HG03521 (cell line): ENCODE measurements around the gene SLC2A5.
"Not testable (repeated sequence)": the region's sequence is repeated elsewhere in the genome, so short reads cannot be mapped to it uniquely, and the experiment has no call there.

ENCODE experiments used
- ATAC-seq: cut with Tn5 transposase; IDR thresholded peaks from one replicate; pipeline ENCODE4 v1.9.1; 2021; ENCODE audit warnings: mild to moderate bottlenecking, moderate library complexity; ENCODE audit not compliant: unreplicated experiment

SLC2A5 gene, protein sequence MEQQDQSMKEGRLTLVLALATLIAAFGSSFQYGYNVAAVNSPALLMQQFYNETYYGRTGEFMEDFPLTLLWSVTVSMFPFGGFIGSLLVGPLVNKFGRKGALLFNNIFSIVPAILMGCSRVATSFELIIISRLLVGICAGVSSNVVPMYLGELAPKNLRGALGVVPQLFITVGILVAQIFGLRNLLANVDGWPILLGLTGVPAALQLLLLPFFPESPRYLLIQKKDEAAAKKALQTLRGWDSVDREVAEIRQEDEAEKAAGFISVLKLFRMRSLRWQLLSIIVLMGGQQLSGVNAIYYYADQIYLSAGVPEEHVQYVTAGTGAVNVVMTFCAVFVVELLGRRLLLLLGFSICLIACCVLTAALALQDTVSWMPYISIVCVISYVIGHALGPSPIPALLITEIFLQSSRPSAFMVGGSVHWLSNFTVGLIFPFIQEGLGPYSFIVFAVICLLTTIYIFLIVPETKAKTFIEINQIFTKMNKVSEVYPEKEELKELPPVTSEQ

DNA sequence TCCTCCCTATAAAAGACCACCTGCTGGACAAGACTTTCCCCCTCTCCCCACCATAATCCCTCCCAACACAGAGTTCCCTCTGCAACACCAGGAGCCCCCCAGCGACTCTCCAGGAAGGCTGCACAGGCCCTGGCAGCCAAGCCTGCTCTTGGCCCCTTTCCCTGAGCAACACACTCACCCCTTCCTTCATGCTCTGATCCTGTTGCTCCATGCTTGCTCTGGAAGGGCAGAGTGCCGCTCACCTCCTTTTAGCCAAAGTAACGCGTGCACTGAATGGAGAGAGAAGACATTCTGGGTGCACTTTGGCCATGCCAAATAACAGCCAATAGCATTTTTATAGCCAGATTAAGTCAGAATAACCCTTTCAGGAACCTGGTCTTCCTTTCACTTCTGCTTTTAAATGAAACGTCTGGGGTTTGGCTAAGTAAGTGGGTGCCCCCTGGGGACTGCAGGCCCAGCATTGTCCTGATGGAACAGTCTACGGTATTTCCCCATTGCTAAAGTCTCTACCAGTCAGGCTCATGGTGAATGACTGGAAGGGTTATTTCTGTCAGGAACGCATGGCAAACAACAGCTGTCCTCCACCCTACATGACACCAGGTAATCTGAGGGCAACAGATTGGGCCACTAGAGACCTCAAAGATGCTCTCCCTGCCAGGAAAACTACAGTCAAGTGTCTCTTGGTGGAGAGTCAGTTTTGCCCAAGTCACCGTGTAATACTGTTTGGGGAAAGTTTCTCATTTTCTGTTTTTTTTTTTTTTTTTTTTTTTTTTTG is at the start of gene SLC2A5:
Gene SLC2A5, minus strand, starts transcription at position 310 of the 775 bp plus-strand sequence. Its CDS starts 99 bp downstream, at position 211.
- peak; percentile 76 for ATAC-seq

DNA sequence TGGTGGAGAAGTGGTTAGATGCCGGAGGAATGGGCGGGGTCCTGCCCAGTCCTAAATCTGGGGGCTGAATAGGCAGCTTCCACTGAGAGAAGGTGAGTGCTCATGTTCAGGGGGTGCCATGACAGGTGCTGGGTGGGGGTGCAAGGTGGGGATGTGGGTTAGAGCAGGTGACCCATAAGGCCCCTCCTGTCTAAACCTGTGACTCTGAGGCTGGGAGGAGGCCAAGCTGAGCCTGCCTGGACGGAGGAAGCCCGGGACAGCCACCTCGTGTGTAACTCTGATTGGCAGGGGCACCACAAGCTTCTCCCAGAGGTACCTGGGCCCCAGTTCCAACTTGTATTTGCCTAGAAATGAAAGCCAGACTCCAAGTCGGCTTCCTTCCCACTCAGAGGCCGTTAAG is 48.8 kb upstream of the SLC2A5 start:
- no peak for ATAC-seq

DNA sequence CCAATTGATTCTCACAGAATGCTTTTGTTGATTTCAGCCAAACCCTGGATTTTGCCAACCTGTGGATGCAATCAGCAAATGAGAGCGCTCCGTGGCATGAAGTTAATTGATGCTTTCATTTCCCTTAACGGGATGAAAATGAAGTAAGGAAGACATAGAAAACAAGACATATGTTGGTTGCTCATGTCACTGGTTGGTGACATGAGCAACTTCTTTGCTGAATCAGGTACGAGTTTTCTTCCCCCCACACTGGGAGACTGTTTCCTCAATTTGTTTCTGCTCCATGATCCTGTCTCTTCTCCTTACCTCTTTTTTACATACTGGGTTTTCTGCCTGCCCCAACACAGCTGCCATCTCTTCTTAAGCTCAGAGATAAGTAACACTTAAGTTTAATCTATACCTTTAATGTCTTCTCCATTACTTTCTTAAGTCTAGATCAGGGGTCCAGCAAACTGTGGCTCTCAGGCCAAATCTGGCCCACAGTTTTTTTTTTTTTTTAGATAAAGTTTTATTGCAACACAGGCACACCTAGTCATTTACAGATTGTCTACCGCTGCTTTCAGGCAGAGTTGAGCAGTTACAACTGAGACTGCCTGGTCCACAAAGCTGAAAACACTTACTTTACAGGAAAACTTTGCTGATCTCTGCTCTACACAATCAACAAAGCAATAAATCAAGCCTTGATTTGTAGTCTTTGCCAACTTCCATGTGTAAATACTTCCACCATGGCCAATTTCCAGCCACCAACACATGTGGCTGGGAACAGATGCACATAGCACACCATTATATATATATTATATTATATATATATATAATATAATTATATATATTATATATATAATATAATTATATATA is 46.1 kb upstream of the SLC2A5 start:
- no peak for ATAC-seq

DNA sequence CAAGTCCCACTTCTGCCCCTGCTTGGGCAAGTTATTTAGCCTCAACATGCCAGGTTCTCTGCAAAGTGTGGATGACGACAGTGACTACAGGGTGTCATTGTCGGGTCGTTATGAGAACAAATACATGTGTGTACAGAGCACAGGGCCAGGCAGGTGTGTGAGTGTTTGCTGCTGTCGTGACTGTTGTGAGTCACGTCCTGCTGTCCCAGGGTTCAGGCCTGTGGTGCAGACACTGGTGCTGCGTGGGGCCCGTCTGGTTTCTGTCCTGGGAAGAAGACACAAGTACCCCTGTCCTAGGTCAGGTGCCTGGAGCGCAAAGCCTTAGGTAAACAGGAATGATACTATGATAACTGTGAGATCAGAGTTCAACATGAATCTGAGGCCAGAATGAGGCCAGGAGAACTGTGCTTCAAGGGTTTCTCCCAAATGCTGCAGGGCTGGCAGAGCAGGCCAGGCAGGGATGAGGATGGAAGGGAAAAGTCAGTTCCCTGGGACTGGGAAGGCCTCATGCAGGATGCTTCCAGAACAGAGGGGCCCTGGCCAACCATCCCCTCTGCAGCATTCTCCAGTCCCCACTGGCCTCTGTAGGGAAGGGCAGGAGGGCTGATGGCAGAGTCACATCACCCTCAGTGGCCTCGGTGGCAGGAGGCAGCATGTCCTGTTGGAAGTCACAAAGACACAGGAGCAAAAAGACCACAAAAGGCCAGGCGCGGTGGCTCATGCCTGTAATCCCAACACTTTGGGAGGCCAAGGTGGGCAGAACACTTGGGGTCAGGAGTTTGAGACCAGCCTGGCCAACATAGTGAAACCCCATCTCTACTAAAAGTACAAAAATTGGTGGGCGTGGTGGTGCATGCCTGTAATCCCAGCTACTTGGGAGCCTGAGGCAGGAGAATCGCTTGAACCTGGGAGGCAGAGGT is 43.8 kb upstream of the SLC2A5 start:
- ATAC-seq: no peak

DNA sequence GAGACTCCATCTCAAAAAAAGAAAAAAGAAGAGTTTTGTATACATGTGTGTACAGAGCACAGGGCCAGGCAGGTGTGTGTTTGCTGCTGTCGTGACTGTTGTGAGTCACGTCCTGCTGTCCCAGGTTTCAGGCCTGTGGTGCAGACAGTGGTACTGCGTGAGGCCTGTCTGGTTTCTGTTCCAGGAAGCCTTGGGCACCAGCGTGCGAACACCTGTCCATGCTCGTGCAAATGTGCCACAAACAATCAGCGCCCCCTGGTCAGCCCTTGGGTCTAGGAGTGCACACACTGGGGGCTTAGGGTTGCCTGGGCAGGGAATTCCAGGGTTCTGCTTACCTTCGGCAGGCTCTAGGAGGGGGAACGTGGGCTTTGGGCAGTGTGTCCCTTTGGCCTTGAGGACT is 42.5 kb upstream of the SLC2A5 start:
- no peak for ATAC-seq

DNA sequence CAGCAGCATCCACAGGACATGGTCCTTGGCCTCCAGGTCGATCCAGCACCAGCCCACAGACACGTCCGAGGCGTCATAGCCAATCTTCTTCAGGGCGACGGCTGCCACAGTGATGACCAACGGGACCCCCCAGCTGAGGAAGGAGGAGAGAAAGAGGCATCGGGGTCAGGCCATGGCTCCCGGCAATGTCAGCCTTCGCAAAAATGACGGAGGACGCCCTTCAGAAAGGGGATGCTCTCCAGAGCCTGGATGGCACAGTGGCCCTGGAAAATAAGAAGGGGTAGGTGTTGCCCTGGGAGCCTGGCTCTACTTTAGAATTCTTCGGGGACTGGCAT is 41.9 kb upstream of the SLC2A5 start:
- ATAC-seq: no peak

DNA sequence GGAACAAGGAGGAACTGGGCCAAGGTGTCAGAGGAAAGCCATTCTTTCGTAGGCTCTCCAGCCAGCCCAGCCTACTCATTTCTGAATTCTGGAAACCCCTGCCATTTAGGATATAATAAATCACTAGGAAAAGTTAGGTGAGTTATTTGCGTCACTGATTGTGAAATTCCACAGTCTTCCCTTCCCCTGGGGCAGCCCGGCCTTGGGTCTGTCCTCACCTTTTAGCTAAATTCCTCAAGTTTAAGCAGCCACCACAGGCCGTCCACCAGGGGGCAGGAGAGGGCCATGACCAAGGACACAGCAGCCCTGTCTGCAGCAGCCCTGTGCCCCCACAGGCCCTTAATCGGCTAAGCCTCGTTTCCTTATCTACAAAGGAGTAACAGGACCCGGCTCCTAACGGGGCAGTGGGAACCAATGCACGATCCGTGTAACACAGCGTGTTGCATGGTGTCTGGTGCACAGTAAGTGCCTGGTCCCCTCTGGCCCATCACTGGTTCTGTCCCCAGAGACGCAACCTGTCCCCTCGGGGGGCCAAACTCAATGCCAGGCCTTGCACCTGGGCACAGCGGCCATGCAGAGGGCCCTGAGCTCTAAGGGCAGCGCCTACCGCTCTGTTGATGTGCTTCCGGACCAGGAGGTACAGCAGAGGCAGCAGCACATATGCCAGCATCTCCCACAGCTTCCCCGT is 41.4 kb upstream of the SLC2A5 start:
- peak; percentile 58 for ATAC-seq

DNA sequence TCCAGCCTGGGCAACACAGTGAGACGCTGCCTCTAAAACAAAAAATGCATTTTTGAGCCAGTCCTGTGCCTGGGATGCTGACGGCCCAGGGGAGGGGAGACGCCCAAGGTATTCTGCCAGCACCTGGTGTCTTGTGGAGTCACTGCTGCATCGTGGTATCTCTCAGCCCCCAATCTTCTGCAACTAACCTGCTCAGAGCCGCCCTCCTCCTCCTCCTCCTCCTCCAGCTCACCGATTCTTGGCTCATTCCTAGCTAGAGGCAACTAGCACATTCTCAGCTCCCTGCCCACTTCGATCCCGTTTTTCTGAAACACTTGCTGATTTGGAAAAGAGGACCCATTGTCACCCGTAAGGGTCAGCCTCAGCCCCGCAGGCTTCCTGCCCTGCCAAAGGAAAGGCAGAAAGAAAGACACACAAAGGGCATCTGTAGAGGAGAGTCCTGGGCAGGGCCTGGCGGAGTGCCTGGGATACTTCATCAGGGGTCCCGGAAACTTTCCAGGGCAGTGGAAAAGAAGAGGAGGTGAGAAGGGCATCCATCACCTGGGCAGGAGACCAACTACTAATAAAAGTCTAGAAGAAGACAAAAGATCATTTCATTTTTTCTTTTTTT is 38.7 kb upstream of the SLC2A5 start:
- ATAC-seq: no peak

DNA sequence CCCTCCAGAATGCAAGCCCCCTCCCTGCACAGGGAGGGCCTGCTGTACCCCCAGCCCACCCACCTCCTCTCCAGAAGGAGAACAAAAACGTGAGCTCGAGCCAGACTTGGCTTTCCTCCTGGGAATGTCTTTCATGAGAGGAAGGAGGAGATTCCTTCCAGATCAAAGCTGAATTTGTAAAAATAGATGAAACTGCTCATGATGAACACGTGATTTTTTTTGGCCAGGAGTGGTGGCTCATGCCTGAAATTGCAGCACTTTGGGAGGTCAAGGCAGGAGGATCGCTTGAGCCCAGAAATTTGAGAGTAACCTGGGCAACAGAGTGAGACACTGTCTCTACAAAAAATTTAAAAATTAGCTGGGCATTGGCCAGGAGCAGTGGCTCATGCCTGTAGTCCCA is 37.7 kb upstream of the SLC2A5 start:
- ATAC-seq: no peak

DNA sequence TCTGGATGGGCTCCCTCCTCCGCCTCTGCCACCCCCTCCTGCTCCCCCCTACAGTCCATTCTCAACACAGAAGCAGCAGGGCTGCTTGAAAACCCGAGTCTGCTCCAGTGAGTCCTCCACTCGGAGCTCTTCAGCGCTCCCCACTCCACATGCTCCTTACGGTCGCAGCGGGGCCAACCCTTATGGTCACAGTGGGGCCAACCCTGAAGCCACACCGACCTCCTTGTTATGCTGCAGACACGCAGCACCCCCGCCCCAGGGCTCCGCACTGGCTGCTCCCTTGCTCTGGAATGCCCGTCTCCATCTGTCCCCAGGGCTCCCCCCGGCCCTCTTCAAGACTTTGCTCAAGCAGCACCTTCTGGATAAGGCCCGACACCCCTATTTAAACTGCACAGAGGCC is 36.9 kb upstream of the SLC2A5 start:
- no peak for ATAC-seq

DNA sequence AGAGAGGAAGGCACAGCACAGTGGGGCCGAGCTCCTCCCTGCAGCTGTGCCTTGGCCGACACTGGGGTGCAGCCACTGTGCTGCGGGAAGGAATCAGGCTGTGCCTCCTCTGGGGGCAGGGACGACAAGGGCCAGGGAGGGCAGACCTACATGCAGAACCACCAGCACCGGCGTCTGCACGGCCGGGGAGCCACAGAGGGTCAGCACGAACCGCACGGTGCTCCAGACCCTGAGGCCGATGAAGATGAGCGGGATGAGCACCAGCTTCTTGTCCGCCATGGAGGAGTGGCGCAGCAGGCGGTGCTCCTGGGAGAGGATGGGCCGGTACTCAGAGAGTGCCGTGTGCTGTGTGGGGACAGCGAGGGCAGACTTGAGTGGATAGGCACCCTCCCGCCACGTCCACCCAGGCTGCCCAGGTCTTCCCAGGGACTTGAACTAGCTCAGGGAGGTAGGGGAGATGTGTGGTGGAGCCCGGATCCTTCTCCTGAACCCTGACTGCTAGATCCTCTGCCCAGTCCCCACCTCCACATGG is 36.0 kb upstream of the SLC2A5 start:
- ATAC-seq: no peak

DNA sequence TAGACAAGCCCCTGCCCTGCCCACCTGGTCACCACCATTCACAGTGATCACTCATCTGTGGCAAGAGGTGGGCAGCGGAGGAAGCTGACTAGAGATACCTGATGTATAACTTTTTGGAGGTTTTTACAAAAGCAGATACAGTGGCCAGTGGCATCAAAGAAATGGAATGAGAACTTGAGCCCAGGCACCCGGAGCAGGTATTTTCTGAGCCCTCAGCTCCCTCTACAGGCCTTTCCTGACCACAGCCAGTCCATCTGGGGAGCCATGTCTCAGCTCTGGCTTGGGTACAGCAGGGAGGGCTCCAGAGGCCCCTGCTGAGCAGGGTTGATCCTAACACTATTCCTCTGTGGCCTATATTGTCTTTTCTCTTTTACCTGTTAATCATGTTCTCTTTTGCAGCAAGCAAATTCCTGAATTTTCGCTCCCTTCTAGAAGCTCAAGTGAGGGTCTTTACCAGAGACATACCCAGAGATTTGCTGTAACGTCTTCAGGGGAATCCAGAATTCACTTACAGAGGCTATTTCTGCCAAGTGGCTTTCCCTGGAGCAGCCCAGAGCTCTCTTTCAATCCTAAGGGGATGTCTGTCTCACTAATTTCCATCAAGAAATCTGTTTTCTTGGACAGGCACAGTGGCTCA is 32.2 kb upstream of the SLC2A5 start:
- ATAC-seq: no peak

DNA sequence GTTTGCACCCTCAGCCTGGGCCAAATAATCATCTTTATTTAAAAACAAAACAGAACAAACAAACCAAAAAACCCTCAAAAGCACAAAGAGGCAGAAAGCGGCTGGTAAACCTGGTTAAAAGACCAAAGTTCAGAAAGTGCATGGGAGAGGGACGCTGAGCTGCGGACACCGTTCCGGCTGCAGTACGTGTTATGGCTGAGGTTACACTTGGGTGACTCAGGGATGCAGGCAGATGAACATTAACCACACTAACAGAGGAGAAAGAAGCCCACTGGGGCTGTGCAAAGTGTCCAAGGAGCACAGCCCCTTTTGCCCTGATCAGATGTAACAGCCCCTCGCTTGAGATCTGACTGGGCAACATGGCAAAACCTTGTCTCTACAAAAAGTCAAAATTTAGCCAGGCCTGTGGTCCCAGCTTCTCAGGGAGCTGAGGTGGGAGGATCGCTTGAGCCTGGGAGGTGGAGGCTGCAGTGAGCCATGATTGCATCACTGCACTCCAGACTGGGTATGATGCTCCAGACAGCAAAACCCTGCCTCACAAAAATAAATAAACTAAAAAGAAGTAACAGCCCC is 31.1 kb upstream of the SLC2A5 start:
- no peak for ATAC-seq

DNA sequence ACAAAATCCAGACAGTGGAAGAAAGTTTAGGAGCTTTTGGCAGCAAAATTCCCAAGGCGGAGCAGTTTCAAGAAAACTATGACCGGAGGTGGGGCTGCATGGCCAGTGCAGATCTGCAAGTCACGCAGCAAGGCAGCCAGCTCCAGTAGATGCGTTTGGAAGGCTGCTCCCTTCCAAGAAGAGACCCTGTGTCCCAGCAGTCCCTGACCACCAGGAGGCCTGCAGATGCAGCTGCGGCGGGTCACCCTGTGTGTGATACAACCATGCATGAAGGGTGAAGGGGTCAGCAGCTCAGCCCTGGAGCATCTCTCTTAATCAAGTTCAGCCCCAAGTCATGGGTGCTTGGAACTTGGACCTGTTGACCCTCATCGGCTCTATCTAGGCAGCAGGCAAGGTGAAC is 30.1 kb upstream of the SLC2A5 start:
- no peak for ATAC-seq

DNA sequence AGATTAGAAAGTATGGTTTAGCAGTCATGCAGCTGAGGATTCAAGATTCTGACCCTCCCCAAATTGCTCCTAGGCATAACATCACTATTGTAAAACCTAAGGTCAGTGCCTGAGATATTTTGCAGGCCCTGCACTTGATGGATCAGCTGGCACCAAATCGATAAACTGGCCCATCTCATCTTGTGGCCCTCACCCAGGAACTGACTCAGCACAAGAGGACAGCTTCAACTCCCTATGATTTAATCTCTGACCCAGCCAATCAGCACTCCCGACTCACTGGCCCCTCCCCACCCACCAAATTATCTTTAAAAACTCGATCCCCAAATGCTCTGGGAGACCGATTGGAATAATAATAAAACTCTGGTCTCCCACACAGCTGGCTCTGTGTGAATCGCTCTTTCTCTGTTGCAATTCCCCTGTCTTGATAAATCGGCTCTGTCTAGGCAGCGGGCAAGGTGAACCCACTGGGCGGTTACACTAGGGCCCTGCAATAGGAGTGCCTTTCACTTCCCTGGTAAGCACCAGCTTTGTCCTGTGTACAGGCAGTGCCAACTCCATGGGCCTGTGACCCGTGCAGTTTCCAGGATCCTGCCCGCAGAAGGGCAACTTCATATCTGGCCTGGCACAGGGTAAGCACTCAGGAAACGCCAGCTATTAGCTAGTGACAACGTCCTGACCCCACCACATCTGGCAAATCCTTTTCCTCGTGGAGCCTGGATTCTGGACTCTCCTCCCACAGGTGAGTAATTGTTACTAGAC is 28.7 kb upstream of the SLC2A5 start:
- ATAC-seq: no peak

DNA sequence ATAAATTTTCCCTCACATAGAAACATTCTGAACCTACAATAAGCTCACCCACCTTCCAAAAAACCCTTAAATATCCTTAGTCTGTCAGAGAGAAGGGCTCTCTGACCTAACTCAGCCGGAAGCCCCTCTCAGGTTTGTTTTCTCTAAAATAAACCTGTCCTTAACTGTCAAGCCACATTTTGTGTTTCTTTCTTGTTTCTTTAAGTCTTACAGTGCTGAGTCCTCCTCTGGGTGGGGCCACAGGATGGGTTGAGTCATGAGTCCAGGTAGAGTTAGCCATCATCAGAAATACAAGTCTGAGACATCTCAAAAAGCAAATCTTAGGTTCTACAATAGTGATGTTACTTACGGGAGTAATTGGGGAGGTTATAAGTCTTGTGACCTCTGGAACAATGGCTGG is 26.4 kb upstream of the SLC2A5 start:
- ATAC-seq: no peak

DNA sequence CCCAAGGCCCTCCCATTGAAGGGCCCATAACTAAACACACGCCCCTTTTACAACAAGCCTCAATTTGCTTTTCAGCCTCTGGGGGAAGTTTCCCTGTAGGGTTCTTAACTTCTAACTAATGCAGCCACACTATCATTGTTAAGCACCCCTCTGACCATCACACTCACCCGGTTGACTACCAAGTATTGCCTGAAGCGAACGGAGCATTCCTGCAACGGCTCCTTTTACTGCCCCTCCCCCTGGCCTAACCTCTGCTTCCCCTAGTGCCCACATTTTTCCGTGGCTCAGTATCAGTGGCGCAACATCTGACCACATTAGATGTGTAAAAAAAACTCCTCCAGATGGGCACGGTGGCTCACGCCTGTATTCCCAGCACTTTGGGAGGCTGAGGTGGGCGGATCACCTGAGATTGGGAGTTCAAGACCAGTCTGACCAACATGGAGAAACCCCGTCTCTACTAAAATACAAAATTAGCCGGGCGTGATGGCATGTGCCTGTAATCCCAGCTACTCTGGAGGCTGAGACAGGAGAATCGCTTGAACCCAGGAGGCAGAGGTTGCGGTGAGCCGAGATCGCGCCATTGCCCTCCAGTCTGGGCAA is 24.7 kb upstream of the SLC2A5 start:
- ATAC-seq: not testable (repeated sequence)
